K562 (cell line): Measurements from ENCODE around the gene FCRLA. TPM values are rescaled to one million over a fixed set of nuclear protein-coding genes. Genes with fewer than 3 reads are reported as not detected.

ENCODE experiments used
- BRD9 ChIP-seq: fragments of 450-650 bp; IDR thresholded peaks from 2 replicates; pipeline ENCODE4 v1.6.1; 2018; ENCODE audit warnings: low read depth; ENCODE audit not compliant: partially characterized antibody
- ETS1 ChIP-seq: conservative IDR thresholded peaks from 2 replicates; pipeline ENCODE4 v1.6.1; 2011; ENCODE audit warnings: low read depth, mild to moderate bottlenecking, low read length; ENCODE audit not compliant: control insufficient read depth
- FOXP4 ChIP-seq: sonication (generic); formaldehyde crosslinking; IDR thresholded peaks from 2 replicates; pipeline ENCODE4 v1.8.0; 2022; ENCODE audit warnings: mild to moderate bottlenecking, missing genetic modification reagents, borderline replicate concordance
- GATAD2B ChIP-seq: fragments of 450-650 bp; IDR thresholded peaks from 2 replicates; pipeline ENCODE4 v1.6.1; 2017; ENCODE audit warnings: mild to moderate bottlenecking, borderline replicate concordance
- HINFP ChIP-seq: fragments of 450-650 bp; conservative IDR thresholded peaks from 2 replicates; pipeline ENCODE4 v1.6.1; 2016; ENCODE audit warnings: missing genetic modification characterization, low read depth, mild to moderate bottlenecking, control low read depth, missing compliant biosample characterization
- HNRNPK ChIP-seq: fragments of 200-400 bp; formaldehyde crosslinking; IDR thresholded peaks from one replicate; pipeline ENCODE4 v1.6.1; 2018; ENCODE audit warnings: mild to moderate bottlenecking, low read depth, low read length; ENCODE audit not compliant: poor library complexity, severe bottlenecking
- HNRNPUL1 ChIP-seq: fragments of 200-400 bp; formaldehyde crosslinking; IDR thresholded peaks from 2 replicates; pipeline ENCODE4 v1.6.1; 2017; ENCODE audit warnings: low read length
- IFI16 ChIP-seq: fragments of 250-450 bp; sonication (Bioruptor Pico); IDR thresholded peaks from 2 replicates; pipeline ENCODE4 v2.1.2; 2022; ENCODE audit warnings: mild to moderate bottlenecking, inconsistent platforms
- JUNB ChIP-seq: fragments of 450-650 bp; formaldehyde crosslinking; conservative IDR thresholded peaks from 2 replicates; pipeline ENCODE4 v1.4.0; 2020; ENCODE audit warnings: mild to moderate bottlenecking
- NBN ChIP-seq: fragments of 450-650 bp; IDR thresholded peaks from 2 replicates; pipeline ENCODE4 v1.6.1; 2016; ENCODE audit warnings: low read depth, mild to moderate bottlenecking
- POLR3A ChIP-seq: IDR thresholded peaks from 2 replicates; pipeline ENCODE4 v1.6.1; 2011; ENCODE audit warnings: borderline replicate concordance, mild to moderate bottlenecking, moderate library complexity; ENCODE audit not compliant: insufficient read length, insufficient read depth; ENCODE audit errors: extremely low read depth
- POLR3G ChIP-seq: IDR thresholded peaks from 2 replicates; pipeline ENCODE4 v1.6.1; 2011; ENCODE audit not compliant: insufficient read length, insufficient replicate concordance; ENCODE audit errors: extremely low read depth
- SREBF2 ChIP-seq: sonication (generic); formaldehyde crosslinking; IDR thresholded peaks from 2 replicates; pipeline ENCODE4 v1.4.0; 2020; ENCODE audit warnings: mild to moderate bottlenecking, missing genetic modification reagents
- TFE3 ChIP-seq: fragments of 450-650 bp; formaldehyde crosslinking; IDR thresholded peaks from 2 replicates; pipeline ENCODE4 v1.4.0; 2020; ENCODE audit warnings: mild to moderate bottlenecking, mixed read lengths
- ZNF280A ChIP-seq: fragments of 450-650 bp; IDR thresholded peaks from 2 replicates; pipeline ENCODE4 v1.6.1; 2018; ENCODE audit warnings: mild to moderate bottlenecking, low read depth; ENCODE audit not compliant: partially characterized antibody
- ZNF395 ChIP-seq: fragments of 200-800 bp; sonication (Bioruptor generic); IDR thresholded peaks from 2 replicates; pipeline ENCODE4 v1.6.1; 2017; ENCODE audit warnings: missing genetic modification characterization, missing compliant biosample characterization
- polyA plus RNA-seq, 8 experiments: library from polyadenylated mRNA; depleted of rRNA in 4 of 8; stranded (reverse) in 5 of 8; unstranded in 3 of 8; fragments of >200 nt; fragmentation: Nextera tagmentation in 2 of 8; fragmentation: Illumina TruSeq in 1 of 8; extraction: Ambion mirVana in 2 of 8; extraction: Trizol in 1 of 8; gene quantifications; 2 replicates each; pipeline versions ENCODE4 v1.2.1 to v1.2.3, GENCODE V29; 2011 to 2014; ENCODE audit warnings: inconsistent platforms in 1 of 8, missing spikeins in 1 of 8
- total RNA-seq, 7 experiments: library from RNA; depleted of rRNA in 6 of 7; stranded (reverse); fragments of >200 nt in 6 of 7; fragmentation: Illumina TruSeq in 2 of 7; extraction: Trizol in 2 of 7; gene quantifications; 2 replicates each; pipeline versions ENCODE4 v1.2.1 to v1.2.3, GENCODE V29; 2011 to 2021; ENCODE audit warnings: low replicate concordance in 1 of 7

Gene FCRLA
- total and polyA plus RNA-seq, 9 of the 15 experiments (the other 6 are each of a cell fraction or from before 2014, with no cell fraction given): 0.09 to 0.84 (median 0.44) TPM

- no peak for TF ChIP-seq FOXP4 (CRISPR knock-in tag)
- TF ChIP-seq BRD9: no peak
- no peak; the same call in 1 of the 2 replicates for TF ChIP-seq NBN
- no peak for TF ChIP-seq ZNF280A
- peak; percentile 63 for TF ChIP-seq ETS1
- no peak for TF ChIP-seq HNRNPK
- TF ChIP-seq POLR3G: no peak
- no peak for TF ChIP-seq IFI16 (CRISPR knock-in tag)
- TF ChIP-seq POLR3A: no peak
- no peak for TF ChIP-seq JUNB (CRISPR knock-in tag)
- TF ChIP-seq HNRNPUL1: no peak
- peak; percentile 31; the same call in 1 of the 2 replicates for TF ChIP-seq GATAD2B
- no peak for TF ChIP-seq TFE3 (CRISPR knock-in tag)
- TF ChIP-seq SREBF2 (CRISPR knock-in tag): no peak
- TF ChIP-seq HINFP (tag): no peak
- TF ChIP-seq ZNF395 (CRISPR knock-in tag): peak; percentile 61; the same call in 1 of the 2 replicates
Observed at GRCh38 chr1:161726473-161727255, 19.6 kb downstream of the FCRLA start (continued).
